Activated effector memory CD4-positive, alpha-beta T cell treated with Interleukin-2 at 50 U/mL for 16 hours (primary cell): ENCODE data around the gene ZGLP1.
"Not testable (repeated sequence)": the region's sequence is repeated elsewhere in the genome, so short reads cannot be mapped to it uniquely, and the experiment has no call there.

ENCODE experiments used
- DNase-seq: peaks from one replicate; pipeline ENCODE4 v3.0.0-alpha.2; 2020

ZGLP1 gene

DNA sequence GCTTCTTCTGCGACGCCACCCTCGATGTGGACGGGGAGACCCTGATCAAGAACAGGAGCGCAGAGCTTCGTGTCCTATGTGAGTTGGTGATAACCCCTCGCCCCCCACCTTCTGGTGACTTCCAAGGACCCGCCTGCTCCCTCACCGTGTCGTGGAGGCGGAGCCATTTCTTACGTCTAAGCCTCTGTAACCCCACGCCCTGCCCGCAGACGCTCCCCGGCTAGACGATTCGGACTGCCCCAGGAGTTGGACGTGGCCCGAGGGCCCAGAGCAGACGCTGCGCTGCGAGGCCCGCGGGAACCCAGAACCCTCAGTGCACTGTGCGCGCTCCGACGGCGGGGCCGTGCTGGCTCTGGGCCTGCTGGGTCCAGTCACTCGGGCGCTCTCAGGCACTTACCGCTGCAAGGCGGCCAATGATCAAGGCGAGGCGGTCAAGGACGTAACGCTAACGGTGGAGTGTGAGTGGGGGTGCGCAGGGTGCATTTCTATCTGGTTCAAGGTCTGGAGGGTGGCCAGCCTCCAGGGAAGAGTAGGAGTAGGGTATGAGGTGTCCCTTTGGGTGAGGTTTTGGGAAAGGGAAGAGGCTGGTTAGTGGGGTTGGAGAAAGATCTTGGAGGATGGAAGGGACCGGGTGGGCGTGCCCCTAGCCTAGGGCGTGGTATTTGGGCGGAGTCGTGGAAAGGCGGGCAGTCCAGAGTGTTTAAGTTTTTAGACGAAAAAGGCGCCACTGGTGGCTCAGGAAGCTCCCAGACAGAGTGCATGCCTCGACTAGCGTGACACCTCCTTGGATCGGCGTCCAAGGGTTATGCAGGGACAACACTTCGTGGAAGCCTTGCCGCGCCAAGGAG lies 16.6 kb downstream of the ZGLP1 start:
- no peak for DNase-seq

DNA sequence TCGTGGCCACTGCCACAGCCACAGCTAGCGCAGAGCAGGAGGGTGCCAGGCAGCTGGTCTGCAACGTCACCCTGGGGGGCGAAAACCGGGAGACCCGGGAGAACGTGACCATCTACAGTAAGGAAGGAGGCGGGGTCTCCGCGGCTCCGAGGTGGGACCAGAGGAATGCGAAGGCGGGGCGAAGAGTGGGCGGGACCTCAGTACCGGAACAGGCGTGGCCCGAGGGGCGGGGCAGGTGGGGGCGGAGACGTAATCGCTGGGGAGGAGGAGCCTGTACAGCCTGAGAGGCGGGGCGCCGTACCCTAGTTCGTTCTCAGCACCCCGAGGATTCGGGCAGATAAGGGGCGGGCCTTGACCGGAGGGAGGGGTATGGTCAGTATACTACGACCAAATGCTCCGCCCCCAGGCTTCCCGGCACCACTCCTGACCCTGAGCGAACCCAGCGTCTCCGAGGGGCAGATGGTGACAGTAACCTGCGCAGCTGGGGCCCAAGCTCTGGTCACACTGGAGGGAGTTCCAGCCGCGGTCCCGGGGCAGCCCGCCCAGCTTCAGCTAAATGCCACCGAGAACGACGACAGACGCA lies 17.3 kb downstream of the ZGLP1 start:
- DNase-seq, result no peak

DNA sequence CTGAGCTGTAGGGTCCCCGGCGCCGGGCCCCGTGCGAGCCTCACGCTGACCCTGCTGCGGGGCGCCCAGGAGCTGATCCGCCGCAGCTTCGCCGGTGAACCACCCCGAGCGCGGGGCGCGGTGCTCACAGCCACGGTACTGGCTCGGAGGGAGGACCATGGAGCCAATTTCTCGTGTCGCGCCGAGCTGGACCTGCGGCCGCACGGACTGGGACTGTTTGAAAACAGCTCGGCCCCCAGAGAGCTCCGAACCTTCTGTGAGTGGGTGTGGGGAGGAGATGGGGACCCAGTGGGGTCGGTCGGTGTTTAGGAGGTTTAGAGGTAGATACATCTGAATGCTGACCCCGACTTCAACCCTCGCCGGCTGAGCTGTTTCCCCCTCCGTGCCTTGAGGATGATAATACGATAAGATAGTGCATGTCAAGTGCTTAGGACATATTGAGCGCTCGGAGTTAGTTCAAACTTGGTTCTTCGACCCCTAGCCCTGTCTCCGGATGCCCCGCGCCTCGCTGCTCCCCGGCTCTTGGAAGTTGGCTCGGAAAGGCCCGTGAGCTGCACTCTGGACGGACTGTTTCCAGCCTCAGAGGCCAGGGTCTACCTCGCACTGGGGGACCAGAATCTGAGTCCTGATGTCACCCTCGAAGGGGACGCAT lies 17.9 kb downstream of the ZGLP1 start:
- no peak for DNase-seq

GRCh38 chr19:10290876-10291553 lies 18.6 kb downstream of the ZGLP1 start:
- DNase-seq, result no peak

GRCh38 chr19:10290357-10290875 lies 19.2 kb downstream of the ZGLP1 start:
- DNase-seq, result no peak

DNA sequence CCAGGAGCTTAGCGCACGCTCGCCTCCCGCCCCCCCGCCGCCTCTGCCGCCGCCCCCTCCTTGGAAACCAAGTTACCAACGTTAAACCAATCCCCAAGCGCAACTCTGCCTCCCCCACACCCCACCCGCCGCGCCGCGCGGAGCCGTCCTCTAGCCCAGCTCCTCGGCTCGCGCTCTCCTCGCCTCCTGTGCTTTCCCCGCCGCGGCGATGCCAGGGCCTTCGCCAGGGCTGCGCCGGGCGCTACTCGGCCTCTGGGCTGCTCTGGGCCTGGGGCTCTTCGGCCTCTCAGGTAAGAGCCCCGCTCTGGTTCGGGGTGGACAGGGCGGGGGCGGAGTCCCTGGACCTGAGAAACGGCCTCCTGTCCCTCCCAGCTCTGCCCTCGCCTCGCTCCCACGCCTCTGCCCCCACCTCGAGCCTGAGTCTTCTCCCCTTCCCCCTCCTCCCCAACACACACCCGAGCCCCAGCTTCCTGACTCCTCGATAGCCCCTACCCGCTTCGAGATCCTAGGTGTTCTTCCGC lies 19.7 kb downstream of the ZGLP1 start, which contains the start of gene ICAM5:
Gene ICAM5 (plus strand): TSS at position 117 of the 521 bp plus-strand sequence. CDS start 92 bp downstream, at position 209.
- DNase-seq, result no peak

DNA sequence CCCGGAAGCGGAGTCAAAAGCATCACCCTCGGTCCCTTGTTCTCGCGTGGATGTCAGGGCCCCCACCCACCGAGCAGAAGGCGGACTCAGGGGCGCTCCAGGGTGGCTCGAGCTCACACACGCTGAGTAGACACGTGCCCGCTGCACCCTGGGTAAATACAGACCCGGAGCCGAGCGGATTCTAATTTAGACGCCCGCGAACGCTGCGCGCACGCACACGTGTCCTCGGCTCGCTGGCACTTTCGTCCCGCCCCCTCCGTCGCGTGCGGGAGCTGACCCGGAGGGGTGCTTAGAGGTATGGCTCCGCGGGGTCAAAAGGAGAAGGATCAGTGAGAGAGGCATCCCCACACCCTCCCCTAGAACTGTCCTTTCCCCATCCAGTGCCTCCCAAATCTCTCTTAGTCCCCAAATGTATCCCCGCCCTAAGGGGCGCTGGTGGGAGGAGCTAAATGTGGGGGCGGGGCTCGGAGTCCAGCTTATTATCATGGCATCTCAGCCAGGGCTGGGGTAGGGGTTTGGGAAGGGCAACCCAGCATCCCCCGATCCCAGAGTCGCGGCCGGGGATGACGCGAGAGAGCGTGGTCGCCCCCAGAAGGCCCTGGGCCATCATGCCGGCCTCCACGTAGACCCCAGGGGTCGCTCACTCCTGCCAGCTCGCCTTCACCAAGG lies 20.3 kb downstream of the ZGLP1 start:
- peak; percentile 46 for DNase-seq

DNA sequence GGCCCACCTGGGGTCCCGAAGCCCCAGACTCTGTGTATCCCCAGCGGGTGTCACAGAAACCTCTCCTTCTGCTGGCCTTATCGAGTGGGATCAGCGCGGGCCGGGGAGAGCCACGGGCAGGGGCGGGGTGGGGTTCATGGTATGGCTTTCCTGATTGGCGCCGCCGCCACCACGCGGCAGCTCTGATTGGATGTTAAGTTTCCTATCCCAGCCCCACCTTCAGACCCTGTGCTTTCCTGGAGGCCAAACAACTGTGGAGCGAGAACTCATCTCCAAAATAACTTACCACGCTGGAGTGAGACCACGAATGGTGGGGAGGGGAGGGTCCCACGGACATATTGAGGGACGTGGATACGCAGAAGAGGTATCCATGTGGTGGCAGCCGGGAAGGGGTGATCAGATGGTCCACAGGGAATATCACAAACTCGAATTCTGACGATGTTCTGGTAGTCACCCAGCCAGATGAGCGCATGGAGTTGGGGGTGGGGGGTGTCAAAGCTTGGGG lies 20.9 kb downstream of the ZGLP1 start:
- no peak for DNase-seq

DNA sequence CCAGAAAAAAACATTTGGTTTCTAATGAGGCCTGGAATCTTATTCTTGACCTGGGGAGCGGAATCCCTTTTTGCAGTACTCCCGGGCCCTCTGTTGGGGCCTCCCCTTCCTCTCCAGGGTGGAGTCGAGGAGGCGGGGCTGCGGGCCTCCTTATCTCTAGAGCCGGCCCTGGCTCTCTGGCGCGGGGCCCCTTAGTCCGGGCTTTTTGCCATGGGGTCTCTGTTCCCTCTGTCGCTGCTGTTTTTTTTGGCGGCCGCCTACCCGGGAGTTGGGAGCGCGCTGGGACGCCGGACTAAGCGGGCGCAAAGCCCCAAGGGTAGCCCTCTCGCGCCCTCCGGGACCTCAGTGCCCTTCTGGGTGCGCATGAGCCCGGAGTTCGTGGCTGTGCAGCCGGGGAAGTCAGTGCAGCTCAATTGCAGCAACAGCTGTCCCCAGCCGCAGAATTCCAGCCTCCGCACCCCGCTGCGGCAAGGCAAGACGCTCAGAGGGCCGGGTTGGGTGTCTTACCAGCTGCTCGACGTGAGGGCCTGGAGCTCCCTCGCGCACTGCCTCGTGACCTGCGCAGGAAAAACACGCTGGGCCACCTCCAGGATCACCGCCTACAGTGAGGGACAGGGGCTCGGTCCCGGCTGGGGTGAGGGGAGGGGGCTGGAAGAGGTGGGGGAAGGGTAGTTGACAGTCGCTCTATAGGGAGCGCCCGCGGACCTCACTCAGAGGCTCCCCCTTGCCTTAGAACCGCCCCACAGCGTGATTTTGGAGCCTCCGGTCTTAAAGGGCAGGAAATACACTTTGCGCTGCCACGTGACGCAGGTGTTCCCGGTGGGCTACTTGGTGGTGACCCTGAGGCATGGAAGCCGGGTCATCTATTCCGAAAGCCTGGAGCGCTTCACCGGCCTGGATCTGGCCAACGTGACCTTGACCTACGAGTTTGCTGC lies 22.5 kb downstream of the ZGLP1 start, which contains the start of gene ICAM4:
Gene ICAM4 (plus strand): TSS at position 153 of the 935 bp plus-strand sequence. CDS start 58 bp downstream, at position 211.
- DNase-seq, result no peak

DNA sequence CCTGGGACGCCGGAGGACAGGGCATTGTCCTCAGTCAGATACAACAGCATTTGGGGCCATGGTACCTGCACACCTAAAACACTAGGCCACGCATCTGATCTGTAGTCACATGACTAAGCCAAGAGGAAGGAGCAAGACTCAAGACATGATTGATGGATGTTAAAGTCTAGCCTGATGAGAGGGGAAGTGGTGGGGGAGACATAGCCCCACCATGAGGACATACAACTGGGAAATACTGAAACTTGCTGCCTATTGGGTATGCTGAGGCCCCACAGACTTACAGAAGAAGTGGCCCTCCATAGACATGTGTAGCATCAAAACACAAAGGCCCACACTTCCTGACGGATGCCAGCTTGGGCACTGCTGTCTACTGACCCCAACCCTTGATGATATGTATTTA lies 24.2 kb downstream of the ZGLP1 start:
- no peak for DNase-seq

GRCh38 chr19:10284960-10285278 lies 24.7 kb downstream of the ZGLP1 start:
- no peak for DNase-seq

GRCh38 chr19:10284065-10284959 lies 25.3 kb downstream of the ZGLP1 start:
- DNase-seq, result no peak

DNA sequence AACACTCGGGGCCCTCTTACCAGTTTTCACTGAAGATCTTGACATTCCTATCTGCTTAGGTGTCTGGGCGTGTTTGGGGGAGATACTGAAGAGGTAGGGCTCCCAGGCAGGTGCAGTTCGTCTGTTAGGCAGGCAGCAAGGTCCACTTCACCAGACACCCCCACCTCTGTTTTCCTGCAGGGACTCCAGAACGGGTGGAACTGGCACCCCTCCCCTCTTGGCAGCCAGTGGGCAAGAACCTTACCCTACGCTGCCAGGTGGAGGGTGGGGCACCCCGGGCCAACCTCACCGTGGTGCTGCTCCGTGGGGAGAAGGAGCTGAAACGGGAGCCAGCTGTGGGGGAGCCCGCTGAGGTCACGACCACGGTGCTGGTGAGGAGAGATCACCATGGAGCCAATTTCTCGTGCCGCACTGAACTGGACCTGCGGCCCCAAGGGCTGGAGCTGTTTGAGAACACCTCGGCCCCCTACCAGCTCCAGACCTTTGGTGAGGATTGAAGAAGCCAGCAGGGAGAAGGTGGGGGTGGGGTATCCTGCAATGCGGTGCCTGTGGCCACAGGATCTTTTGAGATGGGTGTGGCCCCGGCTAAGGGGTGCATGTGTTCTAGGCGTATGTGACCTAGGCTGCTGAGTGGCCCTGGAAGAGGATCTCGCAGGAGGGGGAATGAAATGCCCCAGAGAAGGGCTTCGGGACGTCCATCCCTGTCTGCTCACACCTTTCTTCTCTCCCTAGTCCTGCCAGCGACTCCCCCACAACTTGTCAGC lies 26.1 kb downstream of the ZGLP1 start:
- no peak for DNase-seq

DNA sequence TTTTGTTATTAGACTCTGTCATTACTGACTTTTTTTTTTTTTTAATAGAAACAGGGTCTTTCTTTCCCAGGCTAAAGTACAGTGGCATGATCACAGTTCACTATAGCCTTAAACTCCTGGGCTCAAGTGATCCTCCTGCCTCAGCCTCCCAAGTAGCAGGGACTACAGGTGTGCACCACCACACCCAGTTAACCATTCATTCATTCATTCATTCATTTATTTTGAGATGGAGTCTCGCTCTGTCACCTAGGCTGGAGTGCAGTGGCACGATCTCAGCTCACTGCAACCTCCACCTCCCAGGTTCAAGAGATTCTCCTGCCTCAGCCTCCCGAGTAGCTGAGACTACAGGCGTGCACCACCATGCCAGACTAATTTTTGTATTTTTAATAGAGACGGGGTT lies 27.6 kb downstream of the ZGLP1 start:
- DNase-seq, result not testable (repeated sequence)

DNA sequence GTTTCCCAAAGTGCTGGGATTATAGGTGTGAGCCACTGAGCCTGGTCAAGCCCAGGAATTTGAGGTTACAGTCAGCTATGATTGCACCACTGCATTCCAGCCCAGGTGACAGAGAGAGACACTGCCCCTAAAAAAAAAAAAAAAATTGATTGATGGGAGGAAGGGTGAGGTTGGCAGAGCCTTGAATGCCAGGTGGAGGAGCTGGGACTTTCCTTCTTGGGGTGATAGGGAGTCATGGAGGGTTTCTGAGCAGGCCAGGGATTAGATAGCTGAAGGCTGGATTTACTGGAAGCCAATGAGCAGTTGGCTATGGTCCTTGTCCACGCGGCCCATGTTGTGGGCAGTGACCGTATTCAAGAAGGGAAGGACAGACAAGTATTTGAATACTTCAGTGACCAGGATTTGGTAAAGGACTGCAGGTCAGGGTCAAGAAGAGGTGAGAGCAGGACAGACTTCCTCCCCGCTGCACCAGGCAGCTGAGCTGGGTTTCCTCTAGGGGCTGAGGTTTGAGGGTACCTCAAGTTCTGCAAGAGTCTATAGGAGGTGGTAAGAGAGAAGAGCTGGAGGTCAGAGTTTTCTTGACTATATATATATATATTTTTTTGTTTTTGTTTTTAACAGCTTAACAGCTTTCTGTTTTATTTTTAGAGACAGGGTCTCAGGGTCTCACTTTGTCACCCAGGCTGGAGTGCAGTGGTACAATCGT lies 29.7 kb downstream of the ZGLP1 start:
- no peak for DNase-seq

- no peak for DNase-seq
Observed at GRCh38 chr19:10278935-10279334, 30.7 kb downstream of the ZGLP1 start.

GRCh38 chr19:10277795-10278589 lies 31.6 kb downstream of the ZGLP1 start:
- DNase-seq, result no peak
